GM13976 (cell line): ENCODE data around the gene TMEM184B.

ENCODE experiments used
- DNase-seq: peaks from one replicate; pipeline ENCODE4 v3.0.0; 2012; ENCODE audit warnings: low spot score
- CTCF ChIP-seq: IDR thresholded peaks from 2 replicates; pipeline ENCODE4 v1.5.1; 2012; ENCODE audit warnings: borderline replicate concordance, mild to moderate bottlenecking; ENCODE audit not compliant: insufficient read depth; ENCODE audit errors: extremely low read depth, missing control alignments, control extremely low read depth
- in situ Hi-C: fragments of 300-500 bp; cut with MboI; formaldehyde crosslinking; loops from one replicate; pipeline ENCODE4 v1.12.0; 2022; ENCODE audit warnings: low sequenced_read_pairs, mixed read lengths, inconsistent platforms; ENCODE audit not compliant: unreplicated experiment

The TMEM184B gene

GRCh38 chr22:38218661-38219622 is 53.9 kb downstream of the TMEM184B start:
- in situ Hi-C loops, result no loop called here
- no peak for TF ChIP-seq CTCF
- DNase-seq, result peak; percentile 63

- no peak for DNase-seq
- TF ChIP-seq CTCF, result no peak
- in situ Hi-C loops, result no loop called here
Observed at GRCh38 chr22:38215156-38216038, 57.4 kb downstream of the TMEM184B start.

GRCh38 chr22:38214302-38215056 is 58.3 kb downstream of the TMEM184B start:
- TF ChIP-seq CTCF, result no peak
- in situ Hi-C loops, result no loop called here
- peak; percentile 88 for DNase-seq

DNA sequence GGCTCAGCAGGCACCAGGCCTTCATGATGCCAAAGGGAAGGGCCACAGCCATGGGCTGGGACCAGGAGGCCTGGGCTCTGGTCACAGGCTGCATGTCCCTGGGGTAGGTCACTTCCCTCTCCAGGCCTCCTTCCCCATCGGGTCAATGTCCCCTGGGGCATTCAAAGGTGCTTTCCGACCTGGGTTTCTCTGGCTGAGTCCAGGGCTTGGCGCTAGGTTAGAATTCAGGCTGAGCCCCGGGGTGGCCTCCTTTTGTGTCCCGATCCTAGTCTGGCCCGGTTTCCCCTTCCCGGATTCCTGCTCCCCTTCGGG is 58.9 kb downstream of the TMEM184B start:
- in situ Hi-C loops, result no loop called here
- no peak for DNase-seq

DNA sequence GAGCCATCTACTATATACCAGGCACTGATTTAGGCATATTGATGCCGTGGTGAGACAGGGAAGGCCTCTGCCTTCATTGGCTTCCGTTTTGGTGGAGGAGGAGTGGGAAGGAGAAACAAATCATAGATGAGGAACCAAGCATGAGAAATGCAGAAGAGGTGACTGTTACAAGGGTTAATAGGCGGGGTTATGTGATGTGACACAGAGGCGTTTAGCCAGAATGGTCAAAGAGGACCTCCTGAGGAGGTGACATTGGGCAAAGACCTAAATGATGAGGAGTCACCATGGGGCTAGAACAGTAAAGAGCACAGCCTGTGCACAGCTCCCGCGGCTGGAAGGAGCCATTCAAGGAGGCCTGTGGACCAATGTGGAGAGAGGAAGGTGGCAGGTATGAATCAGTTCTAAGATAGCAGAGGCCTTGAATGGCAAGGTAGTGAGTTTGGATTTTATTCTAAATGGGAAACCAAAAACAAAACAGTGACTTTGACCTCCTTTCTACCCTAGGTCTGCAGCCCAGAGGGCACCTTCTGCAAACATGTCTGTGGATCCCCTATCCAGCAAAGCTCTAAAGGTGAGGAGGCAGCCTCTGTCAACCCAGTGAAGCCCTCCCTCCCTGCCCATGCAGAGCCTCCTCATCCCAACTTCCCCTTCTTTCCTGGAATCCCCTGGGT is 59.4 kb downstream of the TMEM184B start:
- peak; percentile 72 for DNase-seq
- TF ChIP-seq CTCF, result no peak
- in situ Hi-C loops, result no loop called here

More for the DNA sequence above, 58.9 kb downstream of the TMEM184B start:
- TF ChIP-seq CTCF, result no peak
